Vagina (tissue), 2 donors: ENCODE results near the gene DNAH6.

ENCODE experiments used
- CTCF ChIP-seq, 3 experiments: fragments of 450-650 bp in 2 of 3; fragments of 200-600 bp in 1 of 3; sonication (generic) in 1 of 3; IDR thresholded peaks; one replicate each; pipeline ENCODE4 v1.5.1; 2017 to 2019; ENCODE audit warnings: antibody characterized with exemption in 3 of 3, mild to moderate bottlenecking in 2 of 3, moderate library complexity in 2 of 3
- POLR2A ChIP-seq, 2 donors: fragments of 450-650 bp; IDR thresholded peaks; one replicate each; pipeline ENCODE4 v1.6.1; 2017; ENCODE audit warnings: antibody characterized with exemption in 2 of 2, mild to moderate bottlenecking in 2 of 2, moderate library complexity in 2 of 2
- POLR2AphosphoS5 ChIP-seq, 2 donors: sonication (generic); formaldehyde crosslinking; IDR thresholded peaks; one replicate each; pipeline ENCODE4 v1.9.0; 2017; ENCODE audit warnings: antibody characterized with exemption in 2 of 2, mild to moderate bottlenecking in 2 of 2, low read depth in 1 of 2; ENCODE audit not compliant: insufficient read depth in 1 of 2

GRCh38 chr2:84492571-84492970 is 23.7 kb upstream of the DNAH6 start:
- TF ChIP-seq CTCF (IDR thresholded peaks at IDR 0.05) (no peak), POLR2A (IDR thresholded peaks at IDR 0.05) (no peak), POLR2AphosphoS5 (IDR thresholded peaks at IDR 0.05; ENCODE audit: insufficient read depth in 1 of 2, low read depth in 1 of 2) (no peak)
